GM12878 (cell line): Measurements from ENCODE around the gene BLOC1S3. TPM values are rescaled to one million over a fixed set of nuclear protein-coding genes. Genes with fewer than 3 reads are reported as not detected.
A peak's percentile ranks its signal among the peaks of the same experiment; 100 is the strongest.

ENCODE experiments used
- ATAC-seq: fragments of 200-7000 bp; cut with Tn5 transposase; 3 replicates; pipeline ENCODE4 v1.9.1; 2020; ENCODE audit warnings: mild to moderate bottlenecking, moderate library complexity
- BruUV-seq: library from RNA; stranded (reverse); fragments of 400-500 nt; replicated peaks from 2 replicates; lab custom pipeline; 2021; lab: Mats Ljungman, UMichigan
- CTCF ChIA-PET: fragments of 300-600 bp; sonication (Branson Sonifier 250); formaldehyde crosslinking; extraction: SDS; loops from one replicate; lab custom pipeline; 2021; ENCODE audit warnings: inconsistent platforms; lab: Yijun Ruan, JAX
- POLR2A ChIA-PET: fragments of 350-600 bp; formaldehyde crosslinking; extraction: SDS; loops from one replicate; lab custom pipeline; 2021; ENCODE audit warnings: inconsistent platforms; lab: Charles Lee
- RAD21 ChIA-PET: fragments of 300-600 bp; sonication (Branson Sonifier 250); formaldehyde crosslinking; loops from one replicate; lab custom pipeline; 2023; ENCODE audit warnings: antibody characterized with exemption; ENCODE audit not compliant: unreplicated experiment; lab: Charles Lee
- SMC1A ChIA-PET: fragments of 300-600 bp; sonication (Branson Sonifier 250); formaldehyde crosslinking; loops from one replicate; lab custom pipeline; 2023; ENCODE audit not compliant: unreplicated experiment, uncharacterized antibody; lab: Charles Lee
- DNase-seq: peaks from one replicate; pipeline ENCODE4 v3.0.0-alpha.2; 2011; ENCODE audit warnings: low read depth, low spot score
- FAIRE-seq: peaks from 3 replicates; lab custom pipeline; 2011; peaks lifted over from hg19 to GRCh38; lab: Jason Lieb, UNC
- H2AFZ ChIP-seq: 2 replicates; pipeline ENCODE4 v1.6.0; 2011; ENCODE audit warnings: low read depth, low read length, control low read depth; ENCODE audit not compliant: control insufficient read depth
- H3K27ac ChIP-seq: 2 replicates; pipeline ENCODE4 v1.5.1; 2011; ENCODE audit warnings: control low read depth; ENCODE audit not compliant: control insufficient read depth, insufficient read depth
- H3K27me3 ChIP-seq, 2 experiments: replicated peaks in 1 of 2; 2 replicates each; pipeline versions ENCODE4 v1.6.0 to v1.6.1; 2011; ENCODE audit warnings: low read length in 1 of 2; ENCODE audit not compliant: control insufficient read depth in 2 of 2, insufficient read depth in 2 of 2
- H3K36me3 ChIP-seq, 2 experiments: 2 replicates each; pipeline ENCODE4 v1.5.1; 2011; ENCODE audit warnings: low read length in 1 of 2; ENCODE audit not compliant: control insufficient read depth in 2 of 2, insufficient read depth in 2 of 2
- H3K4me1 ChIP-seq: 2 replicates; pipeline ENCODE4 v1.6.1; 2011; ENCODE audit warnings: mild to moderate bottlenecking, low read length, moderate library complexity, mixed read lengths; ENCODE audit not compliant: control insufficient read depth, insufficient read depth
- H3K4me2 ChIP-seq: 2 replicates; pipeline ENCODE4 v1.6.0; 2011; ENCODE audit warnings: control low read depth; ENCODE audit not compliant: control insufficient read depth, insufficient read depth
- H3K4me3 ChIP-seq: fragments of 200-600 bp; sonication (generic); 2 replicates; pipeline ENCODE4 v1.5.1; 2016
- H3K79me2 ChIP-seq: 2 replicates; pipeline ENCODE4 v1.6.0; 2011; ENCODE audit warnings: low read length; ENCODE audit not compliant: control insufficient read depth, insufficient read depth
- H3K9ac ChIP-seq: 2 replicates; pipeline ENCODE4 v1.8.0; 2011; ENCODE audit warnings: low read length, control low read depth, mixed read lengths; ENCODE audit not compliant: control insufficient read depth, insufficient read depth
- H3K9me3 ChIP-seq: replicated peaks from 3 replicates; pipeline ENCODE4 v1.5.1; 2011; ENCODE audit warnings: mild to moderate bottlenecking, low read length; ENCODE audit not compliant: control insufficient read depth, insufficient read depth
- H4K20me1 ChIP-seq: 2 replicates; pipeline ENCODE4 v1.6.0; 2011; ENCODE audit not compliant: control insufficient read depth, insufficient read depth
- BMI1 ChIP-seq: fragments of 450-650 bp; IDR thresholded peaks from 2 replicates; pipeline ENCODE4 v1.6.1; 2016; ENCODE audit warnings: mild to moderate bottlenecking, moderate library complexity, borderline replicate concordance
- HDAC2 ChIP-seq: fragments of 200-600 bp; sonication (generic); IDR thresholded peaks from 2 replicates; pipeline ENCODE4 v1.6.1; 2017
- SPI1 ChIP-seq: IDR thresholded peaks from 2 replicates; pipeline ENCODE4 v1.6.1; 2011; ENCODE audit warnings: low read depth, mild to moderate bottlenecking, low read length, moderate library complexity, borderline replicate concordance; ENCODE audit not compliant: insufficient read depth
- YBX1 ChIP-seq: fragments of 450-650 bp; IDR thresholded peaks from 2 replicates; pipeline ENCODE4 v1.6.1; 2016; ENCODE audit warnings: antibody characterized with exemption
- ZNF274 ChIP-seq: IDR thresholded peaks from one replicate; pipeline ENCODE4 v1.8.0; 2011; ENCODE audit not compliant: insufficient read length, insufficient read depth
- WGBS: methylation state at CpG from one replicate; pipeline ENCODE4 v1.1.6; 2016; ENCODE audit warnings: low lambda C conversion rate; ENCODE audit not compliant: insufficient replicate concordance, insufficient coverage; ENCODE audit errors: missing lambda C conversion rate; 5-methylcytosine and 5-hydroxymethylcytosine counted together
- in situ Hi-C: fragments of 300-500 bp; cut with MboI; formaldehyde crosslinking; loops from 9 replicates; pipeline ENCODE4 v1.14.3; 2018; ENCODE audit warnings: mixed read lengths
- intact Hi-C: fragments of 100-400 bp; cut with micrococcal nuclease; formaldehyde crosslinking; loops from one replicate; pipeline ENCODE4 v1.14.2; 2022; ENCODE audit not compliant: unreplicated experiment
- polyA plus RNA-seq, 11 experiments: library from polyadenylated mRNA; depleted of rRNA in 4 of 11; unstranded in 6 of 11; stranded (reverse) in 5 of 11; fragments of >200 nt; fragmentation: Nextera tagmentation in 4 of 11; fragmentation: Illumina TruSeq in 1 of 11; extraction: Ambion mirVana in 4 of 11; extraction: Trizol in 1 of 11; gene quantifications; 1 replicate in 1 of 11; 2 replicates in 10 of 11; pipeline versions ENCODE4 v1.2.1 to v1.2.3, GENCODE V29; 2011 to 2016; ENCODE audit warnings: inconsistent platforms in 2 of 11, missing spikeins in 2 of 11, low read depth in 1 of 11
- total RNA-seq, 4 experiments: library from RNA; depleted of rRNA in 3 of 4; stranded (reverse); fragments of >200 nt in 3 of 4; fragmentation: Illumina TruSeq in 1 of 4; extraction: Trizol in 1 of 4; gene quantifications; 2 replicates each; pipeline versions ENCODE4 v1.2.1 to v1.2.3, GENCODE V29; 2013 to 2021
- TF ChIP-seq, protein P1 (sequence below): IDR thresholded peaks from 2 replicates; pipeline ENCODE4 v1.6.1; 2012; ENCODE audit warnings: low read depth, low read length, improper control_type of control experiment
- TF ChIP-seq, protein P2 (sequence below): fragments of 450-650 bp; formaldehyde crosslinking; IDR thresholded peaks from 2 replicates; pipeline ENCODE4 v1.4.0; 2022; ENCODE audit warnings: mild to moderate bottlenecking, moderate library complexity

Gene BLOC1S3
- total and polyA plus RNA-seq, 10 of the 15 experiments (the other 5 are each of a cell fraction or from before 2014, with no cell fraction given), result 3.6 to 18.3 (median 10.4) TPM

DNA sequence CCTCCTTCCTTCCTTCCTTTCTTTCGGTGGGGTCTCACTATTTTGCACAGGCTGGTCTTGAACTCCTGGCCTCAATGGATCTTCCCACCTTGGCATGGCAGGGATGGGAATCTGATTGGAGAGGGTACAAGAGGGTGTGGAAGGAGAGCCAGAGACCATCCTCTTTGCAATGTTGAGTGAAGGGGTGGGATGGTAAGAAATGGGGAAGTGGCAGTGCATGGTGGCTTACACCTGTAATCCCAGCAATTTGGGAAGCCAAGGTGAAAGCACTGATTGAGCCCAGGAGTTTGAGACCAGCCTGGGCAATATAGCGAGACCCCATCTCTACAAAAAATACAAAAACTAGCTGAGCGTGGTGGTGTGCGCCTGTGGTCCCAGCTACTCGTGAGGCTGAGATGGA is 5.5 kb downstream of the BLOC1S3 start:
- ChIA-PET RAD21 (no interaction called here), CTCF (interaction anchor here (0.6 to 1.6 kb wide), 2 partner anchors 9 to 168 kb away, joined by 3 read pairs; no protein-coding TSS in a partner anchor), SMC1A (no interaction called here), POLR2A (interaction anchor here (0.6 kb wide), 3 partner anchors 20 to 181 kb away, joined by 3 to 6 read pairs (median 3); no protein-coding TSS in a partner anchor)
- Histone ChIP-seq H3K36me3 (peaks cover 0 to 6% of the 10 kb centered on the region in 2 experiments; a peak in 2 of 4 replicates), H3K4me3 (no peak overlapping the region), H3K27ac (no peak overlapping the region), H3K9me3 (no peaks in the 10 kb centered on the region), H3K4me1 (peaks cover 17% of the 10 kb centered on the region), H3K4me2 (no peak overlapping the region), H4K20me1 (no peaks in the 10 kb centered on the region), H2AFZ (no peak overlapping the region), H3K27me3 (no peaks in the 10 kb centered on the region), H3K9ac (no peak overlapping the region), H3K79me2 (peaks cover 24% of the 10 kb centered on the region)
- DNase-seq, result no peak
- WGBS, result 93% methylated on average over 4 of the region's 5 CpGs
- FAIRE-seq, result no peak
- intact Hi-C loops, result loop anchor here (10.0 kb wide), 1 partner anchor 169 kb away; no protein-coding TSS in a partner anchor
- no peak for ATAC-seq
- no TSS peak for BruUV-seq
- TF ChIP-seq, protein P1, sequence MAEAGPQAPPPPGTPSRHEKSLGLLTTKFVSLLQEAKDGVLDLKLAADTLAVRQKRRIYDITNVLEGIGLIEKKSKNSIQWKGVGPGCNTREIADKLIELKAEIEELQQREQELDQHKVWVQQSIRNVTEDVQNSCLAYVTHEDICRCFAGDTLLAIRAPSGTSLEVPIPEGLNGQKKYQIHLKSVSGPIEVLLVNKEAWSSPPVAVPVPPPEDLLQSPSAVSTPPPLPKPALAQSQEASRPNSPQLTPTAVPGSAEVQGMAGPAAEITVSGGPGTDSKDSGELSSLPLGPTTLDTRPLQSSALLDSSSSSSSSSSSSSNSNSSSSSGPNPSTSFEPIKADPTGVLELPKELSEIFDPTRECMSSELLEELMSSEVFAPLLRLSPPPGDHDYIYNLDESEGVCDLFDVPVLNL, result no peak
- TF ChIP-seq YBX1, result no peak
- peak; percentile 56; the same call in 1 of the 2 replicates for TF ChIP-seq SPI1
- TF ChIP-seq, protein P2, sequence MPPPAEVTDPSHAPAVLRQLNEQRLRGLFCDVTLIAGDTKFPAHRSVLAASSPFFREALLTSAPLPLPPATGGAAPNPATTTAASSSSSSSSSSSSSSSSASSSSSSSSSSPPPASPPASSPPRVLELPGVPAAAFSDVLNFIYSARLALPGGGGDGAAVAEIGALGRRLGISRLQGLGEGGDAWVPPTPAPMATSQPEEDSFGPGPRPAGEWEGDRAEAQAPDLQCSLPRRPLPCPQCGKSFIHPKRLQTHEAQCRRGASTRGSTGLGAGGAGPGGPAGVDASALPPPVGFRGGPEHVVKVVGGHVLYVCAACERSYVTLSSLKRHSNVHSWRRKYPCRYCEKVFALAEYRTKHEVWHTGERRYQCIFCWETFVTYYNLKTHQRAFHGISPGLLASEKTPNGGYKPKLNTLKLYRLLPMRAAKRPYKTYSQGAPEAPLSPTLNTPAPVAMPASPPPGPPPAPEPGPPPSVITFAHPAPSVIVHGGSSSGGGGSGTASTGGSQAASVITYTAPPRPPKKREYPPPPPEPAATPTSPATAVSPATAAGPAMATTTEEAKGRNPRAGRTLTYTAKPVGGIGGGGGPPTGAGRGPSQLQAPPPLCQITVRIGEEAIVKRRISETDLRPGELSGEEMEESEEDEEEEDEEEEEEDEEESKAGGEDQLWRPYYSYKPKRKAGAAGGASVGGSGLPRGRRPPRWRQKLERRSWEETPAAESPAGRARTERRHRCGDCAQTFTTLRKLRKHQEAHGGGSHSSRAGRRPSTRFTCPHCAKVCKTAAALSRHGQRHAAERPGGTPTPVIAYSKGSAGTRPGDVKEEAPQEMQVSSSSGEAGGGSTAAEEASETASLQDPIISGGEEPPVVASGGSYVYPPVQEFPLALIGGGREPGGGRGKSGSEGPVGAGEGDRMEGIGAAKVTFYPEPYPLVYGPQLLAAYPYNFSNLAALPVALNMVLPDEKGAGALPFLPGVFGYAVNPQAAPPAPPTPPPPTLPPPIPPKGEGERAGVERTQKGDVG (CRISPR knock-in tag), result no peak
- TF ChIP-seq ZNF274, result no peak
- no peak for TF ChIP-seq HDAC2
- no peak for TF ChIP-seq BMI1
- in situ Hi-C loops, result no loop called here
